ENCODE results near the gene NTRK3.

NTRK3 gene

DNA sequence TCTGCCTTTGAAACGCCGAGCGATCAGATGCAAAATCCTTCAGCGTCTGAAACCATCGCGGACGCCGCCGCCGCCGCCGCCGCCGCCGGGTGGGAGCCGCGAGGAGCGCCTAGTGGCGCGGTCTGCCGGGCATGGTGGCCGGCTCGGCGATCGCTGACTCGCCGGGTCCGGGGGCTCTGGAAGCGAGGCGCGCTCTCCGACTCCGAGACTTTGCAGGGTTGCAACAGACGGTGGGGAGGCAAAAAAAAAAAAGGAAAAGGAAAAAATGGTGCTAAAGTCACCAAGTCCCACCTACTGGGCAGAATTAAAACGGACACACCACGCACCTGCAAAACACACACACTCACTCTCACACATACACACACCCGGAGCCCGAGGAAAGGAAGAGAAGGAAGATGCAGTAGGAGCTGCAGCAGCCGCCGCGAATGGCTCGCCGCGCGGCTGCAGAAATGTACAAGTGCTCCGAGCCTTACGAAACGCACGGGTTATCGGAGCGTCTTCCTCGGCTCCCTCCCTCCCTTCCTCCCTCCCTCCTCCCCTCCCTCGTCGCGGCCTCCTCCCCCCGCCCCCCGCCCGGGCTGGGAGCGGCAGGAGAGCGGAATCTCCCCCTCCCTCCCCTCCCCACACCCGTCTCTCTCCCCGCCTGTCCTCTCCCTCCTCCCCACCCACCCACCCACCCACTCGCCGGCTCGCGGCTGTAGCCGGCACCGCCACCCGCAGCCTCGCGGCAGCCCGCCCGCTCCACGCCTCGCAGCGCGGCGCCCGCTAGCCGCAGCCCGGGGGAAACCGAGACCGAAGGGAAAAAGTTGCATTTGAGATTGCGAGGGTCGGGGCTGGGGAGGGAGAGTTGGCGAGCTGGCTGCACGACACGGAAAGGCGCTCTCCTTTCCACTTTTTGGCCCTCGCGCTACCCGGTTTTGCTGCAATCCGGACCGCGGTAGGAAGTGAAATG lies at the start of gene NTRK3:
NTRK3 (minus strand) TSS at position 461 of the 952 bp plus-strand sequence. CDS start 586 bp downstream, outside the sequence.
- DNase-seq (ENCODE audit: low read depth) = peak; percentile 35

DNA sequence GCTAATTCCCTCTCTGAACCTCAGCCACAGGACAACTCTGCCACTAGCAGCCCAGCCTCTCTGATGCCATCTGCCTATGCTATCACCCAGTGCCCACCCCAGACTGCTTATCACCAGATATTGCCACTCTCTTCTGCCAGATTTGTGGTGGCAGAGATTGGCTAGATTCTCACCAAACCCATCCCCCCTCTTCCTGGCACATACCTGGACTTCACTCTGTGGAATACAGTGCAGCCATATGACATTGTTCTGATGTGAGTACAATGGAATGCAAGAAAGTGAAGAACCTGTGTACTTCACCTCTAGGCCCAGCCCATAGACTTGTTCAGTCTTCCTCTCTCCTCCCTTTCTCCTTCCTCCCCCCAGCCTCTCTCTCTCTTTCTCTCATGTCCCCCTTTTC lies 46.9 kb upstream of the NTRK3 start:
- DNase-seq (ENCODE audit: low read depth) = no peak

DNA sequence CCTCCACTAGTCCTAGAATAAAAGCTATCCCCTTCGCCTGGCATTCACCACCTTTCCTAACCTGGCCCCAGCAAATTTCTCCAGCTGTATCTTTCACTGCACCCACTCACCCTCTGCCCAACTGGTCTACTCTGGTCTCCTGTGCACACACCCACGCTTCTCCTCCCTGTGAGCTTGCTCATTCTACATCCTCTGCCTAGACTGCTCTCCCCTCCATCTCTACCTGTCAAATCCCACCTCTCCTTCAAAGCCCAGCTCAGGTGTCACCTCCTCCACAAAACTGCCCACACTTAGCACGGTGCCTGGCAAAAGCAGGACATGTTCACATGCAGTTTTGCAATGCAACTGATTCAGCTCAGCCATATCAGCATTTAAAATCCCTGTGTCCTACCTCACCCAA lies 45.8 kb upstream of the NTRK3 start:
- DNase-seq (ENCODE audit: low read depth) = no peak

DNA sequence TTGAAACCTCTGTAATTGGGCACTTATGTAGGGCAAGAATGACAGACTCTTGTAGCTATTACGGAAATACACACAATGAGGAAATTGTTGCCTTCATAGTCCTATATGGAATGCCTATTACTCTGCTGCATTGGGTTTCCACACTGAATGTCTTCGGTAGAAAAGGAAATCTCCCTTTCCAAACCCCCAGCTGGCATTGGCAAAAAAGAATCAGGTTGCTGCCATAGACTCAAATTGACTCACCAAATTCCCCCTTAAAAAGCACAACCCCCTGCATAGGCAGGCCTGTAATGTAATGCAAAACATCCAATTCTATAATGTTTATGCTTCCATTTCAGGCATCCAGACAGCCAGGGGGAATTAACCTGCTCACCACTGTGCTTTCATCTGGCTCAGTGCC lies 44.8 kb upstream of the NTRK3 start:
- no peak for DNase-seq (ENCODE audit: low read depth)

DNA sequence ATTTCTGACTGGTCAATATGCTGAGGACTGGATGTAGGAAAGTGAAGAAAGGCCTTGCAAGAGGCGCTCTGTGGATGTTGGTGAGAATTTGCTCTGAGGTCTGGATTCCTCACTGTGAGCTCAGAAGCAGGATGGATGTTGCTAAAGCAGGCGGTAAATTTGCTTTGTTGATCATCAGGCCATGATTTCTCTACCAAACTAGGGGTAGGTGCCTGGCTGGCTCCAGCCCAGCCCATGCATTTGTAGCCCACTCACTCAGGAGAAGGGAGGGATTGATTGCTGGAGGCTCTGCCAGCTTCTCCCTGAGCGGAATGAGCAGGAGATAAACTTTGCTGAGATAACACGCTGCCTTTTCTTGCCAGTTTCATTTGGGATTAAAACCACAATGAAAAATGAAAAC lies 44.3 kb upstream of the NTRK3 start:
- no peak for DNase-seq (ENCODE audit: low read depth)

DNA sequence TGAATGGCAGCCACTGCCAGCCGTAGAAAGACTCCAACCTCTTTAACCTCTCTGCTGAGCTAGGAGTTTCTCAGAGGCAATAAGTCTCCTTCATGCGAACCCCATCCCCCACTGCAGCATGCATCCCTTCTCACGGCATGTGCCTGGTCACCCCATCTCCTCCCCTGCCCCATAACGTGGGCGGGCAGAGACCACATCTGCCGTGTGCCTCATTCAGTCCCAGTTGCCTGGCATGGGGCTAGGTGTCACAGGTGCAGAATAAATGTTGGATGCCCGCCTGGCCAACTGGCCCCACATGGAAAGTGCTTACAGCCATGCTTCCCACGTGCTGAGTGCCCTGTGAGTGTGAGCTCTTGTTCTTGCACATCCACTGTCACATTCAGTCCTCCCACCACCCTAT lies 43.5 kb upstream of the NTRK3 start:
- DNase-seq (ENCODE audit: low read depth) = no peak

DNA sequence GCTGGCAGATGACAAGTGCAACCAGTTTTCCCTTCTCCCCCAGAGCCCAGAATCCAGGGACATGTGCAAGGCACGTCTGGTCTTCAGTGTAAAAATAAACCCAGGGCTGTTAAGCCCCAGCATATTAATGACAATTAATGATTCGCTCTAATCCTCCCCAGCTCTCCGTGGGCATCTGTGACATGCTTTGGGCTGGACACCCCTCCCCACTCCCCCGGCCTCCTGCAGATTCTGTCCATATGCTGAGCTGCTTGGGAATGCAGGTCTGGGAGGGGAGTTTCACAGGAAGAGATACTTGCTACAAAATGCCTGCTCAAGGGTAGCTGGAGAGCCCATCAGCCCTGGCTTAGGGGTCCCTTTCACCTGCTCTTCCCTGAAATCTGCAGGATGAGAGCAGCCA lies 43.0 kb upstream of the NTRK3 start:
- DNase-seq (ENCODE audit: low read depth) = no peak

DNA sequence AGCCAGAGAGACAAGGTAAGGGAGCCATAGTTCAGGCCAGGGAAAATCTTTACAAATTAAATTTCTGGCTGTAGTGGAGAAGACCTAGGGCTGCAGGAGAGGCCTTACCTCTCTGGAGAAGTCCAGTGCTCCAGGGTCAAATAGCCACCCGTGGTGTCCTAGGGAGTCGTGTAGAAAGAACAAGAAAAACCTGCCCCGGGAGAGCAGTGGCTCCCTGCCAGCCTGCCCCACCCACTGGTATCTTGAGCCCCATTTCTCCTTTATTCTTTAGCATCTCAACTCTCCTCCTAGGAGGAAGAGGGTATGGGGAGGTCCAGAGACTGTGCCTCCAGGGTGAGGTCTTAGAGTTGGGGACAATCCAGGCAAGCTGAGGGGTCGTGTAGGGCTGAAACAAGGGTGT lies 32.1 kb upstream of the NTRK3 start:
- DNase-seq (ENCODE audit: low read depth) = no peak

DNA sequence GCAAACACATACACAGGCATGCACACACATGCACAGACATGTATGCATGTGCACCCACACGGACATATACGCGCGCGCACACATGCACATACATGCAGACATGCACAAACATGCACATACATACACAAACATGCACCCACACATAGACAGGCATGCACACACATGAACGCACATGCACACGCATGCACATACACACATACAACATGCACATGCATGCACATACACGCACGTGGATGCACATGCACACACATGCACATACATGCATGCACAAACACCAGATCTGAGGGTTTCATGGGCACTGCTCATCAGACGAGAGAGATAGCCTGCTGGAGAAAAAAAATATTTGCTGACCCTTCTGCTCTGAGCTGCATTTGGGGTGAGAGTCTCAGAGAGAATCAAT lies 31.7 kb upstream of the NTRK3 start:
- DNase-seq (ENCODE audit: low read depth) = no peak

DNA sequence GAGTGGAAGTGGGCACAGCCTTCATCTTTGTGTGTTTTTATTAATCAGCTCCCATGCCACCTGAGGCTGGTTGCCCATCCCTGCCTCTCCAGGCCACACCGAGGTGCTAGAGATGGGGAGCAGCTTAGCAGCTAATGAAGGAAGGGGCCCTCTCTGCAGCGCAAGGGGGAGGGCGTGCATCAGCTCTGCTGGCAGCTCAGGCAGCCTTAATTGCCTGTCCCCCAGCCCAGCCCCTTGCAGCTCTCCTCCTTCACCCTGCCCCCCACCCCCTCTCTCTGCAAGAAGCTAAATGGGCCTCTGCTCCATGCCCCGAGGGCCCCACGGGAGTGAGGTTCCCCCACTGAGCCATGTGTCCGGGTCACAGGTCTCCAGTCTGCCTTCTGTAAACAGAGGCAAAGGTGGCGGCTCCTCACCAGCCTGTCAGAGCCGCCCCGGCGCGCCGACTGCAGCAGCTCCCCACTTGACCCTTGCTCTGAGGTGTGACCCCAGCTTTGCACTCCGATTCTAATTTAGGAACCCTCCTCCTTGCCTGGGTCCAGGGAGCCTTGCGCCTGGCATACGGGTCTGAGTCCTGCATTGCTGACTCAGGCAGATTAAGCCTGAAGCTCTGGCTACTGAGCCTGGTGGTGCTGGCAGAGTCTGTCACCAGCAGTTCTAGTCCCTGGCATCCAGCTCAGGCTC lies 27.9 kb upstream of the NTRK3 start:
- DNase-seq (ENCODE audit: low read depth) = no peak

DNA sequence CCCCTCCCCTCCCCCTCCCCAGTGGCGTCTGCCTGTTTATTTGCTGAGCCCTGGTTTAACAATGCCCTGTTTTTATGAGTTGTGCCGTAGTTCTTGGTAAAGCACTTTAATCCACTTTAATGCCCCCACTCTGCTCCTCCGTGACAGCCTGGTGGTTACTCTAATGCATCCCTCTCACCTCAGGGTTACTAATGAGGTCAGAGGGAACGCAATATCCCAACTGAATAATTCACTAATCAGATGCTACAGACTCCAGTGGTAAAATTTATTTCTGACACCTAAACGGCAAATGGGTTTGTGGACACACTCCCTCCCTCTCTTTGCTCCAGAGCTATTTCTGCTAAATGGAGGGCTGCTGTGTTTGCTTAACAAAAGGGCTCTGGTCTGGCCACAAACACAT lies 26.1 kb upstream of the NTRK3 start:
- no peak for DNase-seq (ENCODE audit: low read depth)

DNA sequence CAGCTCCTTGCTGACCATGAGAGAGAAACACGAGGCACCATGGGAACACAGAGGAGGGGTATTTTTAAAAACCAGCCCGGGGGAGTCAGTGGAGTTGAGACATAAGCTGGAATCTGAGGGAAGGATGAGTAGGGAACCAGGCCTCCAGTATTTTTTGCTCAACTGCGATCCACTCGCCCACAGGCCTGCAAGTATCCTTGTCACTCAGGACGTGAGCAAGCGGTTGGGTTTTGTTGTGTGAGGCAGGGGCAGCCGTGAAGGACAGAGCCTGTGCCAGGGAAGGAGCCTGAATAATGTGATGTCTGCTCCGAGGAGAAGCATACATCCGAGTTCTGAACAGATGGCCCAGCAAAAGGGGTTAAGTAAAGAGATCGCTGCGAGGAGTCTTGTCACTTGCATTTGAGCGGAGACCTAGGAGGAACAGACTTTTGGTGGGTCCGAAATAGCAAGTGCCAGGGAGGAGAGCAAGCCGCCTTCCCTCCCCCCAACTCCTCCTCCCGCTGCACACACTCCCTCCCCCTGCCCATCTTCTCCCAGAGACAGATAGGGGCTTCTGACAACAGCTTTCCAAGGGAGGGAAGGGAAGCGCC lies 20.4 kb upstream of the NTRK3 start:
- DNase-seq (ENCODE audit: low read depth) = no peak

DNA sequence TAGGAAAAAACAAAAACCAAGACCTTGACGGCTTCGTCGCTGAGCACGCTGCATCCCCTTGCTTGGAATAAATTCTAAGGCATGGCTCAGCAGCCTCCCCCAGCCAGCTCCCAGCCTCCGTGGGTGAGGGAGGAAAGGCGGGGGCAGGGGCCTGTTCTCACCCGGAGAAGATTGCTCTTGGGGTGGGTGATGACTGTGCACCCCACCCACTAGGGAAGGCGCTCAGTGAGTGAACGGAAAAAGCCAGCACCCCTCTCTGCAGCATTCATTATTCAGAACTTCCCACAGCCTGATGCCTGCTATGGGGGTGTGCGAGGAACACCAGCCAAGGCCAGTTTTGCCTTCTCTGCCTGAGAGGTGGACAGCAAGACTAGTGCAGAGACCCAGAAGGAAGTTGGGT lies 19.3 kb upstream of the NTRK3 start:
- DNase-seq (ENCODE audit: low read depth) = no peak

DNA sequence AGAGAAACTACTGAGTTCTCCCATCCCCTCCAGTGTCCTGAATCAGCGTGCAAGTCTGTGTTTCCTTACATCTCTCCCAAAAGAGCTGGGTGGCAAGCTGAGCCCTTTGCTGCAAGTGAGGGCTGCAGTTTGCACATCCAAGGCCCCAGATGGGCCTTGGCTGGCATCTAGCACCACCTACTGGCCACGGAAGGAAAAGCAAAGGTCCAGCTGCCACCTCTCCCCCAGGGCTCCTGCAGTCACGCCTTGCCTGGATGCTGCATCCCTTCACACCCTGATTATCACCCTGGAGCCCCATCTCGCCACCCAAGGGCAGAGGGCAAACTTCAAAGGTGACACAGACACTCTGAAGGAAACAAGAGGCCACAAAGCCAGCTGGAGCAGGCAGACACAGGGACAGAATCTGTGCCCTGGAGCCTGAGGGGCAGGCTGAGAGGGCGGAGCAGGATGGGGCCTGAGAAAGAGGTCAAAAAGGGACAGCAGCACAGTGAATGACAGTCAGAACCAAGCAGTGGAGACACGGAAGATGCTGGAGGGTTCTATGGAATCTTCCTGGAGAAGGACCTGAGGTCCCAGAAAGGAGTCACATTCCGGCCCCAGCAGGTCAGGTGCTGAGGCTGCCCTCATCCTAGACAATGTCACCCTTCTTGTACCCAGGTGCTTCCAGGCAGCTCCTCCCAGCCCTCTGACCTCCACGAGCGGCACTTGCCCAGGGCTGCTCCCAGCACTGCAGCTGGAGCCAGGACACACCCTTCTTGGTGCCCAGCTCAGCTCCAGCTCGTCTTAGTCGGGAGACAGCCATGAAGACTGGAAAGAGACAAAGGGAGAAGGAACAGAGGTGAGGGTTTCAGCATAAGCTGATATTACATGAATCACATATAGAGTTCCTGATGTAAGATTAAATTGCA lies 18.3 kb upstream of the NTRK3 start:
- DNase-seq (ENCODE audit: low read depth) = peak; percentile 24

DNA sequence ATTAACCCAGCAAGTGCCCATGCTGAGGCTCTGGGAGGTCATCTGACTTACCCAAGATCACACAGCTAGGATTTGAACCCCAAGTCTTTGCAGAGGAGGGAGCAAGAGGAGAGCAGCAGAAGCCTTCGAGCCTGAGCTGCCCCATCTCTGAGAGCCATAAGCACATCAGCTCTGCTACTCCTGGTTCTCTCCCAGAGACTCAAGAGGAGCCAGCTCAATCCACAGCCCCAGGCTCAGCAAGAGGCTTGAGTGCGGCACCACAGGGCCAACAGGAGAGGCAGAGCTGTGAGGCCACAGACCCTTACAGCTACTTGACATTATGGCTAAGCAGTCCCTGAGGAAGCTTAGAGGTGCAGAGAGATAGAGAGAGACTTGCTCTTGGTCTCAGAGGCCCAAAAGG lies 15.9 kb upstream of the NTRK3 start:
- no peak for DNase-seq (ENCODE audit: low read depth)

DNA sequence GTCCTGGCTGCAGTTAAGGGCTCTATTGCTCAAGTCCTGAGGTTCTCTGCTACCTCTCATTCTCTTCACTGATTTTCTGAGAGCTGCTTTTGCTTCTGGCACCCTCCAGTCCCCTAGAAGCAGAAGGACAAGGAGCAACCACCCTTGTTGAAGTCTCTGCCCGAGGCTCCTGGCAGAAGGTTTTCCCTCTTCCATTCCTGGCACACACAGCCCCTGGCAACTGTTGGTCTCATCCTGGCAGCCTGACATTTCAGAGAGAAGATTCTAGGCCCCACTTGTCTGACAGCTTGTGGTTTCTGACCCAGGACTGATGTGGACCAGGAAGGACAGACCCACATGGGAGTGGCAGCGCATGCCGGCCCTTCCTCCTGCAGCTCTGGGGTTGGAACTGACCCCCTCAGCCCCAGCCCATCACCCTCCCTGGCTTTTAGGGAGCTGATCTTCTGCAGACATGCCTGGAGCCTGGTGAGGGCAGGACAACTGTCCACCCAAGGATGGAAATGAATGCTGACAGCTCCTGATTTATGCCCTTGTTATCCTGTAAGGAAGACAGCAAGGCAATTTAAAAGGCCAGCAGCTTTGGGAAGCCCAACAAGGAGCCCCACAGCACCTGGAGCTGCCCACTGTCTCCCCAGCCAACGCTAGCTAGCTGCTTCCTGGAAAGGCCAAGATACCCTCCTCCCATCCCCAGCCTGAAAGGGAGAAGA lies 13.0 kb upstream of the NTRK3 start:
- no peak for DNase-seq (ENCODE audit: low read depth)

DNA sequence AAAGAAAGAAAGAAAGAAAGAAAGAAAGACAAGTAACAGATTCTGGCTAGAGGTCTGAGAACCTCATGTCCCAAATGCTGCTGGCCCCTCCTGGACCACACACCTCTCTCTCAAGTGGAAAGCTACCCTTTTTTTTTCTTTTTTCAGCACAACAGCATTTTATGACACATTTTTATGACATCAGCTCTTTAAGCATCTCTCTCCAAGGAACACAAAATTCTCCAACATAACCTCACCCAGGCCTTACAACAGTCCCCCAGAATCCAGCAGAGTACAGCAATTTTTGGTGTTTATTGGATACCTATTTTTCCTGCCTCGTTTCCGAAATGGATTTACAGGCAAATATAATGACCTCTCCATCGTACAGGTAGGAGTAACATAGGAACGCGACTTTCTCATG lies 11.2 kb upstream of the NTRK3 start:
- no peak for DNase-seq (ENCODE audit: low read depth)

DNA sequence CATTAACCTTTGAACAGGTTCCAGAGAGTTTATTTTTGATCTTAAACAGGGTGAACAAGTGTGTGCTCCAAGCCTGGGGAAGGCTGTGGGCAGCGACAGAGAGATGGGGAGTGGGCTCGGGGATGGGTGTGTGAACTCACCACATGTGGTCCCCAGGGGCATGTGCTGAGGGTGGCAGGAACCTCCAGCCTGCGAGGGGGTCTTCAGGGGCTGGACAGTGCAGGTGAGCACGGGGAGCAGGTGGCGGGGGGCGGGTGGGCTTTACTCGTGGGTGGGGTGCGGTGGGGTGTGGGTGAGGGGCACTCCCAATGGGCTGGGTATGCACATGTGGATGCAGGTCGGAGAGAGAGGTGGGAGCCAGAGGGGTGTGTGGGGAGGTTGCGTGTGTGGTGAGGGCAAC lies 9.6 kb upstream of the NTRK3 start:
- no peak for DNase-seq (ENCODE audit: low read depth)

DNA sequence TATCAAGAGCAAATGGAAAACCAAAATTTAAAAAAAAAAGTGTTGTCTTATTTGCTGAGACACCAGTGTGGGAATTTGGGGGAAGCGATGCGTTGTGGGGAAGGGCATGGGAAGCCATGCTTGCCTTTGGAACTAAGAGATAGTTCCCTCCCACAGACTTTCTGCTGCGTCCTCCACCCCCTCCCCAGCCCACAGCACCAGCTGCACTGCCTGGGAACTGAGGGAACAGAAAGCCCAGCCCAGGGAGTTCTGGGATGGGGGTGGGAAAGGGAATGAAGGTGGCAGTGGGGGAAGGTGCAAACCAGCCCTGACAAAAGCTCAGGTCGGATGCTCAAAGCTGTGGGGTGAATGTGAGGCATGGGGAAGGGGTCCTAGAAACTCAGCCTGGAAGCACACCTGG lies 8.1 kb upstream of the NTRK3 start:
- DNase-seq (ENCODE audit: low read depth) = no peak

DNA sequence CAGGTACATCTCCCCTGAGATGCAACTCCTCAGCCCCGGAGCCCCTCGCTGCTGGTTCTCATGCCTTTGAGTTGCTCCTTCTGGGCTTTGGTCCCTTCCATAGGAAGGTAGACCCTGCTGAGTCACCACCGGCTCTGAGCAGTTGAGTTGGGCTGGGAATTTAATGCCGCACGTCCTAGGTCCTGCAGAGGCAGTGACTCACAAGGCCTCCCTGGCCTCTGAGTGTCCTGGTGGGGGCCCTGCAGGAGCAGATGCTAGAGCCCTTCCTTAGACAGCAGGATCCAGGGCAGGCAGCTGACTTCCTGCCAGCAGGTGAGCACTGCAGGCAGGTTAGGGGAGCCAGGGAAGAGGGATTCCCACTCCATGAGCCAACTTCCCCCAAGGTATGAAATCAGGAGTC lies 5.5 kb upstream of the NTRK3 start:
- no peak for DNase-seq (ENCODE audit: low read depth)

DNA sequence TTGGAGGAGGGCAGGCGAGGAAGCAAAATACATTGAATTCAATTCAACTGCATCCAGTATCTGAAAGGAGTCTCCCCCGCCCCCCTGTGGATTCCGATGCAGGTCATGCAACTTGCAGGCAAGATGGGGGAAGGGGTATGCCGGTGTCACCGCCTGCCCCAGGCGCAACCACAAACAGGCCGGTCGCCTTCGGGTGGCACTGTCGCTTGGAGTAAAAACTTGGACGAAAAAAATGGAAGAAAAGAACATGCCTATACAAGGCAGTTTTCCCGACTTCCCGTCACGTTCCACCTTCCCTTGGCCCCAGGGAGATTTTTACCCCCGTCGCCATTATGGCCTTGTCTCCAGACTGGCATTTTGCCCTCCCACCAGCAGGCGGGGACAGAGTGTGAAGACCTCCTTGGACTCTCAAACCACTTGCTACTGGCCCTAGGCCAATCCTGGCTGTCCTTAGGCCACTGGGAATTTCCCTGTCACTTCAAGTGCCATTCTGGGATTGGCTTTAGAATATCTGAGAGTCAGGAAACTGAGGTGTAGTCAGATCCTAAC lies 1.6 kb upstream of the NTRK3 start:
- no peak for DNase-seq (ENCODE audit: low read depth)

Data from amniotic epithelial cell (primary cell).